Hepatocyte (in vitro differentiated cells): ENCODE measurements around the gene EGFL8. TPM values are rescaled to one million over a fixed set of nuclear protein-coding genes. Genes with fewer than 3 reads are reported as not detected.

Experiments used
- DNase-seq: peaks from one replicate; pipeline ENCODE4 v3.0.0-alpha.2; 2016; ENCODE audit warnings: low spot score
- H2AFZ ChIP-seq: fragments of 200-600 bp; sonication (generic); 2 replicates; pipeline ENCODE4 v1.6.0; 2016; ENCODE audit warnings: antibody characterized with exemption, mild to moderate bottlenecking
- H3K27ac ChIP-seq: fragments of 200-600 bp; sonication (generic); 2 replicates; pipeline ENCODE4 v1.5.1; 2016; ENCODE audit warnings: mild to moderate bottlenecking
- H3K27me3 ChIP-seq: fragments of 200-600 bp; sonication (generic); 2 replicates; pipeline ENCODE4 v1.6.1; 2016
- H3K36me3 ChIP-seq: fragments of 200-600 bp; sonication (generic); replicated peaks from 2 replicates; pipeline ENCODE4 v1.5.1; 2016; ENCODE audit warnings: low read depth; ENCODE audit not compliant: insufficient read depth
- H3K4me1 ChIP-seq: fragments of 200-600 bp; sonication (generic); 2 replicates; pipeline ENCODE4 v1.5.1; 2016; ENCODE audit warnings: mild to moderate bottlenecking, moderate library complexity; ENCODE audit not compliant: insufficient read depth
- H3K4me2 ChIP-seq: fragments of 200-600 bp; sonication (generic); 2 replicates; pipeline ENCODE4 v1.6.0; 2016
- H3K4me3 ChIP-seq: fragments of 200-600 bp; sonication (generic); 2 replicates; pipeline ENCODE4 v1.5.1; 2016; ENCODE audit warnings: mild to moderate bottlenecking
- H3K79me2 ChIP-seq: fragments of 200-600 bp; sonication (generic); 2 replicates; pipeline ENCODE4 v1.6.0; 2017; ENCODE audit warnings: mild to moderate bottlenecking
- H3K9me2 ChIP-seq: fragments of 200-600 bp; sonication (generic); replicated peaks from 2 replicates; pipeline ENCODE4 v1.6.0; 2017; ENCODE audit warnings: mild to moderate bottlenecking; ENCODE audit not compliant: insufficient read depth
- H3K9me3 ChIP-seq: fragments of 200-600 bp; sonication (generic); 2 replicates; pipeline ENCODE4 v1.5.1; 2016; ENCODE audit warnings: low read depth, mild to moderate bottlenecking
- H4K20me1 ChIP-seq: fragments of 200-600 bp; sonication (generic); 2 replicates; pipeline ENCODE4 v1.6.0; 2016; ENCODE audit warnings: mild to moderate bottlenecking; ENCODE audit not compliant: insufficient read depth, poor library complexity, severe bottlenecking
- CTCF ChIP-seq: fragments of 200-600 bp; sonication (generic); IDR thresholded peaks from 2 replicates; pipeline ENCODE4 v1.5.1; 2016; ENCODE audit warnings: antibody characterized with exemption, mild to moderate bottlenecking; ENCODE audit not compliant: poor library complexity
- EZH2 ChIP-seq: fragments of 200-600 bp; sonication (generic); IDR thresholded peaks from 2 replicates; pipeline ENCODE4 v1.6.1; 2016; ENCODE audit warnings: antibody characterized with exemption, mild to moderate bottlenecking, borderline replicate concordance
- EZH2phosphoT487 ChIP-seq: fragments of 200-600 bp; sonication (generic); IDR thresholded peaks from one replicate; pipeline ENCODE4 v1.6.1; 2018; ENCODE audit warnings: antibody characterized with exemption, mild to moderate bottlenecking, low read depth, moderate library complexity; ENCODE audit not compliant: unreplicated experiment, severe bottlenecking
- WGBS: methylation state at CpG from one replicate; pipeline ENCODE4 v1.1.6; 2016; ENCODE audit warnings: low lambda C conversion rate; ENCODE audit errors: missing lambda C conversion rate; 5-methylcytosine and 5-hydroxymethylcytosine counted together
- microRNA-seq: library from miRNA; unstranded; fragments of <30 nt; microRNA quantifications from one replicate; pipeline ENCODE4, GENCODE V29; 2017
- polyA plus RNA-seq: library from polyadenylated mRNA; unstranded; fragments of >200 nt; fragmentation: Nextera tagmentation; extraction: Ambion mirVana; gene quantifications from 2 replicates; pipeline ENCODE4 v1.2.1, GENCODE V29; 2016
- small RNA-seq: library from RNA; depleted of rRNA; stranded (forward); fragments of <200 nt; gene quantifications from one replicate; pipeline ENCODE3, GENCODE V24; 2014
- total RNA-seq: library from RNA; depleted of rRNA; stranded (reverse); fragments of >200 nt; gene quantifications from 2 replicates; pipeline ENCODE4 v1.2.3, GENCODE V29; 2014

EGFL8 gene
- total and polyA plus RNA-seq, 2 experiments from 2014 or later, result 4.5 to 12.2 TPM

GRCh38 chr6:32214126-32214525 is 49.7 kb downstream of the EGFL8 start:
- Histone ChIP-seq H3K9me3 (no peaks in the 10 kb centered on the region), H3K4me3 (no peak overlapping the region), H3K27ac (no peak overlapping the region), H3K79me2 (no peaks in the 10 kb centered on the region), H3K4me1 (no peaks in the 10 kb centered on the region), H3K9me2 (no peaks in the 10 kb centered on the region), H3K4me2 (no peak overlapping the region), H3K27me3 (no peaks in the 10 kb centered on the region), H4K20me1 (no peaks in the 10 kb centered on the region), H3K36me3 (no peaks in the 10 kb centered on the region), H2AFZ (no peak overlapping the region)
- TF ChIP-seq EZH2phosphoT487 (no peak), CTCF (no peak), EZH2 (no peak)
- 87% methylated on average over 3 of the region's 3 CpGs for WGBS
- DNase-seq, result no peak

GRCh38 chr6:32215617-32216016 is 51.2 kb downstream of the EGFL8 start:
- H3K9me2 ChIP-seq, result no peaks in the 10 kb centered on the region
- no peaks in the 10 kb centered on the region for H4K20me1 ChIP-seq
- H3K79me2 ChIP-seq, result no peaks in the 10 kb centered on the region
- H3K9me3 ChIP-seq, result no peaks in the 10 kb centered on the region
- no peaks in the 10 kb centered on the region for H3K4me1 ChIP-seq
- no peaks in the 10 kb centered on the region for H3K36me3 ChIP-seq
- H2AFZ ChIP-seq, result no peak overlapping the region
- H3K27ac ChIP-seq, result no peak overlapping the region
- H3K27me3 ChIP-seq, result no peaks in the 10 kb centered on the region
- no peak for DNase-seq
- no peak overlapping the region for H3K4me2 ChIP-seq
- TF ChIP-seq EZH2 (no peak), CTCF (no peak), EZH2phosphoT487 (no peak)
- 98% methylated on average over 4 of the region's 4 CpGs for WGBS
- no peak overlapping the region for H3K4me3 ChIP-seq

- TF ChIP-seq EZH2 (no peak), EZH2phosphoT487 (no peak)
- no peak overlapping the region for H3K27ac ChIP-seq
- H3K4me3 ChIP-seq, result no peak overlapping the region
- DNase-seq, result no peak
- no peaks in the 10 kb centered on the region for H3K27me3 ChIP-seq
- no peak overlapping the region for H3K4me2 ChIP-seq
- no peaks in the 10 kb centered on the region for H3K9me2 ChIP-seq
- H3K4me1 ChIP-seq, result no peaks in the 10 kb centered on the region
- H2AFZ ChIP-seq, result no peak overlapping the region
- 85% methylated on average over 10 of the region's 10 CpGs for WGBS
- H3K36me3 ChIP-seq, result no peaks in the 10 kb centered on the region
- no peaks in the 10 kb centered on the region for H3K9me3 ChIP-seq
- H3K79me2 ChIP-seq, result no peaks in the 10 kb centered on the region
- H4K20me1 ChIP-seq, result no peaks in the 10 kb centered on the region
Measured at GRCh38 chr6:32216285-32216684, 51.9 kb downstream of the EGFL8 start.

- no peak overlapping the region for H2AFZ ChIP-seq
- H3K4me2 ChIP-seq, result no peak overlapping the region
- 94% methylated on average over 11 of the region's 11 CpGs for WGBS
- no peaks in the 10 kb centered on the region for H3K36me3 ChIP-seq
- H4K20me1 ChIP-seq, result no peaks in the 10 kb centered on the region
- H3K27me3 ChIP-seq, result no peaks in the 10 kb centered on the region
- H3K79me2 ChIP-seq, result no peaks in the 10 kb centered on the region
- TF ChIP-seq EZH2phosphoT487, result no peak
- TF ChIP-seq CTCF, result no peak
- no peaks in the 10 kb centered on the region for H3K9me3 ChIP-seq
- H3K4me1 ChIP-seq, result no peaks in the 10 kb centered on the region
- no peak overlapping the region for H3K4me3 ChIP-seq
- DNase-seq, result no peak
- no peaks in the 10 kb centered on the region for H3K9me2 ChIP-seq
- H3K27ac ChIP-seq, result no peak overlapping the region
Measured at GRCh38 chr6:32216998-32217397, 52.6 kb downstream of the EGFL8 start.

Small RNA genes within 50 kb of the gene (microRNA-seq; reads per million reads assigned to microRNA genes)
- gene MIR6721, result 12.5 reads per million, percentile 28 among the genes with 10 or more reads in this experiment
- not detected for gene MIR6833

Small RNA genes within 50 kb of the gene (small RNA-seq; reads per million reads assigned to genes)
- gene AL662884.1, result not detected
- not detected for gene MIR6833

Other genes with a start within 250 kb of the EGFL8 start
- 46.3 and 48.3 TPM in 2 replicates for gene C2, start 236.9 kb upstream of the EGFL8 start, total RNA-seq
- gene C2, start 236.9 kb upstream of the EGFL8 start, polyA plus RNA-seq, result 41.1 and 46.4 TPM in 2 replicates
- 190 and 199 TPM in 2 replicates for gene CFB, start 218.5 kb upstream of the EGFL8 start, total RNA-seq
- gene CFB, start 218.5 kb upstream of the EGFL8 start, polyA plus RNA-seq, result 287 and 349 TPM in 2 replicates
- gene NELFE, start 205.6 kb upstream of the EGFL8 start, total RNA-seq, result 70.1 and 78.2 TPM in 2 replicates
- 78.7 and 86.9 TPM in 2 replicates for gene NELFE, start 205.6 kb upstream of the EGFL8 start, polyA plus RNA-seq
- gene SKIC2, start 205.4 kb upstream of the EGFL8 start, total RNA-seq, result 34.2 and 53.2 TPM in 2 replicates
- gene SKIC2, start 205.4 kb upstream of the EGFL8 start, polyA plus RNA-seq, result 61.7 and 64.3 TPM in 2 replicates
- 16.1 and 22.2 TPM in 2 replicates for gene DXO, start 192.5 kb upstream of the EGFL8 start, total RNA-seq
- 39.3 and 43.8 TPM in 2 replicates for gene DXO, start 192.5 kb upstream of the EGFL8 start, polyA plus RNA-seq
- gene C4A, start 182.5 kb upstream of the EGFL8 start, total RNA-seq, result 49.1 and 66.8 TPM in 2 replicates
- 69.9 and 74.4 TPM in 2 replicates for gene C4A, start 182.5 kb upstream of the EGFL8 start, polyA plus RNA-seq
- gene C4B, start 149.8 kb upstream of the EGFL8 start, total RNA-seq, result 57.5 and 68.9 TPM in 2 replicates
- gene C4B, start 149.8 kb upstream of the EGFL8 start, polyA plus RNA-seq, result 78.0 and 80.0 TPM in 2 replicates
- 0.12 and 1.4 TPM in 2 replicates for gene CYP21A2, start 126.2 kb upstream of the EGFL8 start, total RNA-seq
- 1.7 and 2.4 TPM in 2 replicates for gene CYP21A2, start 126.2 kb upstream of the EGFL8 start, polyA plus RNA-seq
- 11.6 and 22.0 TPM in 2 replicates for gene TNXB, start 55.3 kb upstream of the EGFL8 start, total RNA-seq
- gene TNXB, start 55.3 kb upstream of the EGFL8 start, polyA plus RNA-seq, result 7.3 and 9.2 TPM in 2 replicates
- gene ATF6B, start 36.3 kb upstream of the EGFL8 start, total RNA-seq, result 37.9 and 41.9 TPM in 2 replicates
- gene ATF6B, start 36.3 kb upstream of the EGFL8 start, polyA plus RNA-seq, result 43.7 and 52.6 TPM in 2 replicates
- 5.7 and 6.0 TPM in 2 replicates for gene FKBPL, start 34.3 kb upstream of the EGFL8 start, total RNA-seq
- gene FKBPL, start 34.3 kb upstream of the EGFL8 start, polyA plus RNA-seq, result 6.2 and 6.3 TPM in 2 replicates
- 0.10 TPM in 1 of 2 replicates, not detected in the other for gene PRRT1, start 12.7 kb upstream of the EGFL8 start, total RNA-seq
- 0.91 and 4.0 TPM in 2 replicates for gene PRRT1, start 12.7 kb upstream of the EGFL8 start, polyA plus RNA-seq
- 20.2 and 27.2 TPM in 2 replicates for gene PPT2, start 10.5 kb upstream of the EGFL8 start, total RNA-seq
- 29.7 and 34.3 TPM in 2 replicates for gene PPT2, start 10.5 kb upstream of the EGFL8 start, polyA plus RNA-seq
- gene AGPAT1, start 11.5 kb downstream of the EGFL8 start, total RNA-seq, result 59.9 and 62.8 TPM in 2 replicates
- 67.6 and 71.4 TPM in 2 replicates for gene AGPAT1, start 11.5 kb downstream of the EGFL8 start, polyA plus RNA-seq
- gene RNF5, start 13.8 kb downstream of the EGFL8 start, total RNA-seq, result 133 and 135 TPM in 2 replicates
- gene RNF5, start 13.8 kb downstream of the EGFL8 start, polyA plus RNA-seq, result 169 and 170 TPM in 2 replicates
- gene AGER, start 19.7 kb downstream of the EGFL8 start, total RNA-seq, result 4.5 and 5.9 TPM in 2 replicates
- gene AGER, start 19.7 kb downstream of the EGFL8 start, polyA plus RNA-seq, result 3.4 and 21.2 TPM in 2 replicates
- gene PBX2, start 25.6 kb downstream of the EGFL8 start, total RNA-seq, result 63.8 and 77.5 TPM in 2 replicates
- gene PBX2, start 25.6 kb downstream of the EGFL8 start, polyA plus RNA-seq, result 20.5 and 21.6 TPM in 2 replicates
- gene GPSM3, start 28.0 kb downstream of the EGFL8 start, total RNA-seq, result 1.8 and 4.3 TPM in 2 replicates
- gene GPSM3, start 28.0 kb downstream of the EGFL8 start, polyA plus RNA-seq, result 3.4 and 5.7 TPM in 2 replicates
- 3.6 and 5.0 TPM in 2 replicates for gene NOTCH4, start 59.5 kb downstream of the EGFL8 start, total RNA-seq
- 2.7 and 4.9 TPM in 2 replicates for gene NOTCH4, start 59.5 kb downstream of the EGFL8 start, polyA plus RNA-seq
- not detected in 2 replicates for gene TSBP1, start 207.3 kb downstream of the EGFL8 start, total RNA-seq
- gene TSBP1, start 207.3 kb downstream of the EGFL8 start, polyA plus RNA-seq, result not detected in 2 replicates
- not detected in 2 replicates for gene BTNL2, start 242.6 kb downstream of the EGFL8 start, total RNA-seq
- gene BTNL2, start 242.6 kb downstream of the EGFL8 start, polyA plus RNA-seq, result 0.62 TPM in 1 of 2 replicates, not detected in the other